NB4 (cell line): ENCODE measurements around the gene CKB.

Experiments used
- CTCF ChIP-seq: IDR thresholded peaks from one replicate; pipeline ENCODE4 v1.5.1; 2012; ENCODE audit warnings: low read depth, low read length
- MAX ChIP-seq: IDR thresholded peaks from 2 replicates; pipeline ENCODE4 v1.6.1; 2011; ENCODE audit warnings: low read depth, low read length
- MYC ChIP-seq: IDR thresholded peaks from 2 replicates; pipeline ENCODE4 v1.6.1; 2011; ENCODE audit warnings: low read depth, low read length
- POLR2A ChIP-seq: IDR thresholded peaks from 2 replicates; pipeline ENCODE4 v1.6.1; 2011; ENCODE audit warnings: mild to moderate bottlenecking; ENCODE audit not compliant: insufficient read length; ENCODE audit errors: extremely low read depth

GRCh38 chr14:103489621-103490020, 33.0 kb downstream of the CKB start:
- TF ChIP-seq CTCF (no peak), MAX (no peak), POLR2A (no peak), MYC (no peak)
